ENCODE data around the gene HPRT1.
A peak's percentile ranks its signal among the peaks of the same experiment; 100 is the strongest.

HPRT1 gene

DNA sequence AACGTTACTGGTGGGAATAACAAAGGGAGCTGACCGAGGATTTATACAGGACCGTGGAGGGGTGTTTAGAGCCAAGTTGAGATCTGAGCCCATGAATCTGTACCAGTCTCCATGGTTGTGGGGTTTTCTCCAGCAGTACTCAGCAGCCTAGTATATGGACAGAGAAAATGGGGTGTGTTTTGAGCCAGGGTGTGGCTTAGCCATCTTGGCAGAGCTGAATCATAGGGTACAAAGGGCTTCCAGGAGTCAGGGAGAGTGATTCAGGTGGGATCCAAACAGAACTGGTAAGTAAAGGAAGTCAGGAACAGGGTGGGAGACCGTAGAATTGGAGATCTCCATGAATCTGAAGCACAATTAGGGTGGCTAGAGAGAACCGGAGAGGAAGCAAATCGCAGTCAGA, 7.4 kb upstream of the HPRT1 start:
- Histone ChIP-seq H3K9me3 (ENCODE audit: control insufficient read depth, insufficient read depth, low read length) (no peaks in the 10 kb centered on the region), H3K4me2 (ENCODE audit: low read length) (no peak overlapping the region), H4K20me1 (ENCODE audit: control insufficient read depth, insufficient read depth, low read depth, low read length) (no peaks in the 10 kb centered on the region), H3K9me2 (replicated peaks; ENCODE audit: control insufficient read depth, low read length) (no peaks in the 10 kb centered on the region), H3K4me1 (ENCODE audit: control insufficient read depth, low read length) (peaks cover 22% of the 10 kb centered on the region), H3K79me2 (ENCODE audit: control insufficient read depth, low read length) (no peaks in the 10 kb centered on the region), H3K36me3 (ENCODE audit: control insufficient read depth, low read length) (no peaks in the 10 kb centered on the region), H3F3A (ENCODE audit: control insufficient read depth, insufficient read depth) (no peaks in the 10 kb centered on the region), H3K27me3 (ENCODE audit: control insufficient read depth, low read length) (no peaks in the 10 kb centered on the region), H3K4me3 (ENCODE audit: low read length) (no peak overlapping the region), H3K27ac (ENCODE audit: low read depth, low read length) (no peak overlapping the region)
- TF ChIP-seq, protein P1, sequence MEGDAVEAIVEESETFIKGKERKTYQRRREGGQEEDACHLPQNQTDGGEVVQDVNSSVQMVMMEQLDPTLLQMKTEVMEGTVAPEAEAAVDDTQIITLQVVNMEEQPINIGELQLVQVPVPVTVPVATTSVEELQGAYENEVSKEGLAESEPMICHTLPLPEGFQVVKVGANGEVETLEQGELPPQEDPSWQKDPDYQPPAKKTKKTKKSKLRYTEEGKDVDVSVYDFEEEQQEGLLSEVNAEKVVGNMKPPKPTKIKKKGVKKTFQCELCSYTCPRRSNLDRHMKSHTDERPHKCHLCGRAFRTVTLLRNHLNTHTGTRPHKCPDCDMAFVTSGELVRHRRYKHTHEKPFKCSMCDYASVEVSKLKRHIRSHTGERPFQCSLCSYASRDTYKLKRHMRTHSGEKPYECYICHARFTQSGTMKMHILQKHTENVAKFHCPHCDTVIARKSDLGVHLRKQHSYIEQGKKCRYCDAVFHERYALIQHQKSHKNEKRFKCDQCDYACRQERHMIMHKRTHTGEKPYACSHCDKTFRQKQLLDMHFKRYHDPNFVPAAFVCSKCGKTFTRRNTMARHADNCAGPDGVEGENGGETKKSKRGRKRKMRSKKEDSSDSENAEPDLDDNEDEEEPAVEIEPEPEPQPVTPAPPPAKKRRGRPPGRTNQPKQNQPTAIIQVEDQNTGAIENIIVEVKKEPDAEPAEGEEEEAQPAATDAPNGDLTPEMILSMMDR (IDR thresholded peaks at IDR 0.05; ENCODE audit: low read depth, low read length, poor library complexity, severe bottlenecking) = no peak
- TF ChIP-seq EZH2phosphoT487 (IDR thresholded peaks at IDR 0.05; ENCODE audit: borderline replicate concordance, low read length) = no peak

DNA sequence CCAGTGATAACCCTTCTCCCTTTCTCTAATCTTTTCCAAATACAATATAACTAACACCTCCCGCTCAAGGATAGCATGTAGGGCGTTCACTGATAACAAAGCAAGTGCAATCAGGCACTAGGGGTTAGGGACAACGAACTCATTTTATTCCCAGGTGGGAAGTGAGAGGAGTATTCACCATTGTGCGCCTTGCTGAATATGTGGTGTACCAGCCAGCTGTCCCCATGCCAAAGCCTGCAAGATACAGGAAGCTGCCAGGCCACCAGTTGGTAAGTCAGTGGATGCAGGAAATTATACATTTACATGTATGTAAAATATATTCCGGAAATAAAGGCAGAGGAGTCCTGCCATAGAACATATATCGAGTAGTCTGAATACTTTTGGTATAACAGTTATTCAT, 6.3 kb upstream of the HPRT1 start:
- H3K4me2 ChIP-seq (ENCODE audit: low read length) = no peak overlapping the region
- H3K27me3 ChIP-seq (ENCODE audit: control insufficient read depth, low read length) = no peaks in the 10 kb centered on the region
- no peak for TF ChIP-seq EZH2phosphoT487 (IDR thresholded peaks at IDR 0.05; ENCODE audit: borderline replicate concordance, low read length)
- TF ChIP-seq, protein P1 (IDR thresholded peaks at IDR 0.05; ENCODE audit: low read depth, low read length, poor library complexity, severe bottlenecking) = no peak
- peaks cover 32% of the 10 kb centered on the region for H3K4me1 ChIP-seq (ENCODE audit: control insufficient read depth, low read length)
- H4K20me1 ChIP-seq (ENCODE audit: control insufficient read depth, insufficient read depth, low read depth, low read length) = no peaks in the 10 kb centered on the region
- no peaks in the 10 kb centered on the region for H3K9me3 ChIP-seq (ENCODE audit: control insufficient read depth, insufficient read depth, low read length)
- no peaks in the 10 kb centered on the region for H3F3A ChIP-seq (ENCODE audit: control insufficient read depth, insufficient read depth)
- no peaks in the 10 kb centered on the region for H3K79me2 ChIP-seq (ENCODE audit: control insufficient read depth, low read length)
- H3K9me2 ChIP-seq (replicated peaks; ENCODE audit: control insufficient read depth, low read length) = no peaks in the 10 kb centered on the region
- H3K4me3 ChIP-seq (ENCODE audit: low read length) = no peak overlapping the region
- no peak overlapping the region for H3K27ac ChIP-seq (ENCODE audit: low read depth, low read length)
- H3K36me3 ChIP-seq (ENCODE audit: control insufficient read depth, low read length) = no peaks in the 10 kb centered on the region

DNA sequence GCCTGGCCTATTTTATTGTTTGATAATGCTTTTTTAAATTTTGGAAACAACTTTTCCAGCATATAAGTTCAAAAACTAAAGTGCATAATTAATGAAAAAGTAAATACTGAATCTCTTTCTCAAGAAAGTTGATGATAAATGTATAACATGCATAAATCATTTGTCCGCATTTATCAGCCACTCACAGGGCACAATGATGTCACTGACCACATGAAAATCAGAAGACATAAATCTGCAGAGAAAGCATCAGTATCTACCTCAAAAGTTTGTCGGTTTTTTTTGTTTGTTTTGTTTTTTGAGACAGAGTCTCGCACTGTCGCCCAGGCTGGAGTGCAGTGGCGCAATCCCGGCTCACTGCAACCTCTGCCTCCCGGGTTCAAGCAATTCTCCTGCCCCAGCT, 5.5 kb upstream of the HPRT1 start:
- H3K4me1 ChIP-seq (ENCODE audit: control insufficient read depth, low read length) = peaks cover 39% of the 10 kb centered on the region
- H4K20me1 ChIP-seq (ENCODE audit: control insufficient read depth, insufficient read depth, low read depth, low read length) = no peaks in the 10 kb centered on the region
- H3F3A ChIP-seq (ENCODE audit: control insufficient read depth, insufficient read depth) = no peaks in the 10 kb centered on the region
- H3K4me3 ChIP-seq (ENCODE audit: low read length) = no peak overlapping the region
- H3K27me3 ChIP-seq (ENCODE audit: control insufficient read depth, low read length) = no peaks in the 10 kb centered on the region
- H3K79me2 ChIP-seq (ENCODE audit: control insufficient read depth, low read length) = no peaks in the 10 kb centered on the region
- H3K9me2 ChIP-seq (replicated peaks; ENCODE audit: control insufficient read depth, low read length) = no peaks in the 10 kb centered on the region
- H3K4me2 ChIP-seq (ENCODE audit: low read length) = no peak overlapping the region
- no peak for TF ChIP-seq EZH2phosphoT487 (IDR thresholded peaks at IDR 0.05; ENCODE audit: borderline replicate concordance, low read length)
- TF ChIP-seq, protein P1 (IDR thresholded peaks at IDR 0.05; ENCODE audit: low read depth, low read length, poor library complexity, severe bottlenecking) = no peak
- no peaks in the 10 kb centered on the region for H3K9me3 ChIP-seq (ENCODE audit: control insufficient read depth, insufficient read depth, low read length)
- no peak overlapping the region for H3K27ac ChIP-seq (ENCODE audit: low read depth, low read length)
- no peaks in the 10 kb centered on the region for H3K36me3 ChIP-seq (ENCODE audit: control insufficient read depth, low read length)

DNA sequence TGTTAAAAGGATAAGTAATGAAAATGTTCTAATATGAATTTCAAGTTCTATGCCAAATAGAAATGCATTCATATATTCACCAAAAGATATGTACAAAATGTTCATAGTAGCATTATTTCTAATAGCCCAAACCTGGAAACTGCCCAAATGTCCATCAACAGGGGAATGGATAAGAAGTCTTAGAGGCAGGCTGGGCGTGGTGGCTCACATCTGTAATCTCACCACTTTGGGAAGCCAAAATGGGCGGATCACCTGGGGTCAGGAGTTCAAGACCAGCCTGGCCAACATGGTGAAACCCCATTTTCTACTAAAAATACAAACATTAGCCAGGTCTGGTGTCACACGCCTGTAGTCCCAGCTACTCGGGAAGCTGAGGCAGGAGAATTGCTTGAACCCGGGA, 2.3 kb upstream of the HPRT1 start:
- peak overlapping the region; percentile 49 for H3K4me3 ChIP-seq (ENCODE audit: low read length)
- H3K9me2 ChIP-seq (replicated peaks; ENCODE audit: control insufficient read depth, low read length) = no peaks in the 10 kb centered on the region
- H3K79me2 ChIP-seq (ENCODE audit: control insufficient read depth, low read length) = peaks cover 24% of the 10 kb centered on the region
- H3F3A ChIP-seq (ENCODE audit: control insufficient read depth, insufficient read depth) = no peaks in the 10 kb centered on the region
- peaks cover under 1% of the 10 kb centered on the region; the same call in 1 of the 2 replicates for H3K36me3 ChIP-seq (ENCODE audit: control insufficient read depth, low read length)
- TF ChIP-seq, protein P1 (IDR thresholded peaks at IDR 0.05; ENCODE audit: low read depth, low read length, poor library complexity, severe bottlenecking) = no peak
- no peak for TF ChIP-seq EZH2phosphoT487 (IDR thresholded peaks at IDR 0.05; ENCODE audit: borderline replicate concordance, low read length)
- H4K20me1 ChIP-seq (ENCODE audit: control insufficient read depth, insufficient read depth, low read depth, low read length) = no peaks in the 10 kb centered on the region
- no peaks in the 10 kb centered on the region for H3K27me3 ChIP-seq (ENCODE audit: control insufficient read depth, low read length)
- peak overlapping the region; percentile 37 for H3K27ac ChIP-seq (ENCODE audit: low read depth, low read length)
- H3K9me3 ChIP-seq (ENCODE audit: control insufficient read depth, insufficient read depth, low read length) = no peaks in the 10 kb centered on the region
- peaks cover 47% of the 10 kb centered on the region for H3K4me1 ChIP-seq (ENCODE audit: control insufficient read depth, low read length)
- peak overlapping the region; percentile 50 for H3K4me2 ChIP-seq (ENCODE audit: low read length)
